AG09309 (cell line): ENCODE data around the gene KIRREL2.
"Not testable (repeated sequence)": the region's sequence is repeated elsewhere in the genome, so short reads cannot be mapped to it uniquely, and the experiment has no call there.

Experiments used
- DNase-seq: peaks from one replicate; pipeline ENCODE4 v3.0.0-alpha.2; 2010; ENCODE audit warnings: low read depth
- H3K4me3 ChIP-seq: 2 replicates; pipeline ENCODE4 v1.5.1; 2011; ENCODE audit warnings: mild to moderate bottlenecking, low read depth, low read length, moderate library complexity; ENCODE audit not compliant: control insufficient read depth
- TF ChIP-seq, protein P1 (sequence below): IDR thresholded peaks from 2 replicates; pipeline ENCODE4 v1.5.1; 2011; ENCODE audit warnings: mild to moderate bottlenecking, low read depth, low read length, inconsistent platforms; ENCODE audit not compliant: insufficient read depth, control insufficient read depth; ENCODE audit errors: missing control alignments

Gene KIRREL2

DNA sequence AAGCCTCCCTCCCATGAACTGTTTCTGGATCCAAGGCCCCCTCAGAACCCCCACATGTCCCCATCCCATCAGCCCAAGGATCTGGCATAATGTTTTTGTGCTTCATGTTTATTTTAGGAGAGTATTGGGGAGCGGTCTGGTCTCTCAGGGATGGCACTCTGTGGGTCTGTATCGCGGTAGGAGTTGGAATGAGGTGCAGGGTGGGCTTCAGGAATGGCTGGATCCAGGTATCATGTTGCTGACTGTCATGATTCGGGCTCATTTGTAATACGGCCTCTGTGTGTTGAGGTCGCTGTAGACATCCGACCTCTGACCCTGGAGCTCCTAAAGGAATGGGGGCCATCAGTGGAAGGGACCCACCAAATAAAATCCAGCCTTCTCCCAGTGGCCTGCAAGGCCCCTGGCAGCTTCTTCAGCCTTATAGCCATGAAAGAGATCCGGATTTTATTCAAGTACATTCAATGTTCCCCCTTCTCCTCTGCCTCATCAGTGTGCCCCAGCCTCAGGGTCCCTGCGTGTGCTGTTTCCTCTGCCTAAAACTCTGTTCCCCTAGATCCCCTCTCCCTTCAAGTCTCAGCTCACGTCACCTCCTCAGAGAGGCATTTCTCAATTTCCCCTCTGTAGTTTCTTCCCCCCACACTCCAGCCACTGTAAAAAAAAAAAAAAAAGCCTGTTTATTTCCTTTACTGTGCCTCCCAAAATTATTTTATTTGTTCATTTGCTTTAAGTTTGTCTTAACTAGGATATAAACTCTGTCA lies 47.8 kb downstream of the KIRREL2 start:
- H3K4me3 ChIP-seq = no peak overlapping the region
- TF ChIP-seq, protein P1, sequence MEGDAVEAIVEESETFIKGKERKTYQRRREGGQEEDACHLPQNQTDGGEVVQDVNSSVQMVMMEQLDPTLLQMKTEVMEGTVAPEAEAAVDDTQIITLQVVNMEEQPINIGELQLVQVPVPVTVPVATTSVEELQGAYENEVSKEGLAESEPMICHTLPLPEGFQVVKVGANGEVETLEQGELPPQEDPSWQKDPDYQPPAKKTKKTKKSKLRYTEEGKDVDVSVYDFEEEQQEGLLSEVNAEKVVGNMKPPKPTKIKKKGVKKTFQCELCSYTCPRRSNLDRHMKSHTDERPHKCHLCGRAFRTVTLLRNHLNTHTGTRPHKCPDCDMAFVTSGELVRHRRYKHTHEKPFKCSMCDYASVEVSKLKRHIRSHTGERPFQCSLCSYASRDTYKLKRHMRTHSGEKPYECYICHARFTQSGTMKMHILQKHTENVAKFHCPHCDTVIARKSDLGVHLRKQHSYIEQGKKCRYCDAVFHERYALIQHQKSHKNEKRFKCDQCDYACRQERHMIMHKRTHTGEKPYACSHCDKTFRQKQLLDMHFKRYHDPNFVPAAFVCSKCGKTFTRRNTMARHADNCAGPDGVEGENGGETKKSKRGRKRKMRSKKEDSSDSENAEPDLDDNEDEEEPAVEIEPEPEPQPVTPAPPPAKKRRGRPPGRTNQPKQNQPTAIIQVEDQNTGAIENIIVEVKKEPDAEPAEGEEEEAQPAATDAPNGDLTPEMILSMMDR = no peak
- no peak for DNase-seq

DNA sequence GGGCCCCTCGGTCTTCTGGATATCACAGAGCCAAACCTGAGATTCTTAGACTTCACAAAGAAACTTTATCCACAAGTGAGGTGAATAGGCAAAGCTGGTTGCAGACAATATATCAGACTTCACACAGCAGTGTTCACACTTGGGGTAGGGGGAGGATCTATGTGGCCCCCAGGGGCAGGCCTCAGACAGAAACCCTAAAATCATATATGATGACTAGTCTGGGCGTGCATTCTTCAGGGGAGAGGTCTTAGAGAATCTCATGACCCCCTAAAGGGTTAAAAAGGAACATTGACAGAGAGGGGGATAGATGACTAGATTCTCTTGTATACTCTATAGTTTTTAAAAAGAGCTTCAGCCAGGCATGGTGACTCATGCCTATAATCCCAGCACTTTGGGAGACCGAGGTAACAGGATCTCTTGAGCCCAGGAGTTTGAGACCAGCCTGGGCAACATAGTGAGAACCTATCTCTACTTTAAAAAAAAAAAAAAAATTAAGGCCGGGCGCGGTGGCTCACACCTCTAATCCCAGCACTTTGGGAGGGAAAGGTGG lies 48.5 kb downstream of the KIRREL2 start:
- no peak for DNase-seq
- TF ChIP-seq, protein P1 = no peak
- no peak overlapping the region for H3K4me3 ChIP-seq

DNA sequence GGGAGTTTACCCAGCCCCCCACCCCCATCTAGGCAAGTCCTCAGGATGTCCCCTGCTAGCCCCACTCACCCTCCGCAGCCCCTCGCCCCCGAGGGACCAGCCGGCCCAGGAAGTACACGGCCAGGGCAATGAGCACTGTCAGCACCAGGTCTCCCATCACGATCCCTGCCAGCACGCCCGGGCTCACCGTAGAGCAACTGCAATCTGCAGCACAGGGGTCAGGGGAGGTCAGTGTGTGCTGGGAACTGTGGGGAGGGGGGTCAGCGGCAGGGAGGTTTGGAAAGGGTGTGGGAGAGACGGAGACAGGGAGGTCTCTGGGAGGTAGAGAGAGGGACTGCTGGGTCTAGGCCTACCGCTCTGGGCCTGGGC lies 50.6 kb downstream of the KIRREL2 start:
- no peak for DNase-seq
- H3K4me3 ChIP-seq = no peak overlapping the region
- TF ChIP-seq, protein P1 = no peak

DNA sequence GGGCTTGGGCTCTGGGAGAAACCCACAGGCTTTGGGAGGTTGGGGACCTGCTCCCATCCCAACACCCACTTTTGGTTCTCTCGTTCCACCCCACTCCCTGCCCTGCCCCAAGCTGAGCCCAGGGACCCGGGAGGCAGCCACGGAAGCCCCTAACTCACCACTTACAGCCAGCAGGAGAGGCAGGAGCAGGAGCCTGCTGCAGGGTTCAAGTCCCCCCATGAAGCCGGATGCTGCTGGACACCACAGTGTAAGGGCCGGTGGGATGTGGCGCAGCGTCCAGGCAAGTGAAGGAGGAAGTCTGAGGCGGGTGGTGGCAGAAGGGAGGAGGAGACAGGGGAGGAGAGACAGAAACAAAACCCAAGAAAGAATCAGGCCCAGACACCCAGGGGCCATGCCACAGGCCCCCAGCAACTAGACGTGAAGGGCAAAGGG lies 51.3 kb downstream of the KIRREL2 start, which contains the start of gene TYROBP:
Gene TYROBP, minus strand, starts transcription at position 286 of the 432 bp plus-strand sequence. Its CDS starts 67 bp downstream, at position 219.
- TF ChIP-seq, protein P1 = no peak
- DNase-seq = no peak
- H3K4me3 ChIP-seq = no peak within 1 kb of the TSS

DNA sequence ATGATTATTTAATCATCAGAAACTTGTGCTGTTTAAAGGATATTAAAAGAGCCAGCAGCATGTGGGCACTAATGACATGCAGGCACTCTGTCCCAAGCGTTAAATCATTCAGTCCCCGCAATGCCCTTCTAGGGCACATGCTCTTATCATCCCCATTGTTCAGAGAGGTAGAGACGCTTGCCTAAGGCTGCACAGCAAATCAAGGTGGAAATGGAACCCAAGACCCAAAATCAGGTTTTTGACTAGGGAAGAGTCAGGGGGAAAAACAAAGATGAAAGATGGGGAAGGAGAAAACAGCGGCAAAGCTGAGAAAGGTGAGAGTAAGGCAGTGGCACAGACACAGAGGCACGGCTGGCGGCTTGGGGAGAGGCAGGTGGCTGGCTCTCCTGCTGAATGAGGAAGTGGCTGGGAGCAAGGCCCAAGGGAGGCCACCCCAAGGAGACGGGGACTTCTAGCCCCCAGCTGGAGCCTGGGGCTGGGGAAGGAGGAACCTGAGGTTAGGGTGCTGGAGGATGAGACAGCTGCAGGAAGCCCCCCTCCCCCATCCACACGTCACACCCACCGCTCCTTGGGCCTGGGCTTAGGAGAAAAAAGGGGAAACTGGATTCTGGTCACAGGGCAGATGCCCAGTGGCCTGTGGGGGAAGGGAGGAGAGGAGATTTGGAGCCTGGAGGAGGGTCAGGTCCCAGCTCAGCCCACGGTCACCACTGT lies 52.4 kb downstream of the KIRREL2 start:
- no peak for DNase-seq
- TF ChIP-seq, protein P1 = no peak
- no peak overlapping the region for H3K4me3 ChIP-seq

DNA sequence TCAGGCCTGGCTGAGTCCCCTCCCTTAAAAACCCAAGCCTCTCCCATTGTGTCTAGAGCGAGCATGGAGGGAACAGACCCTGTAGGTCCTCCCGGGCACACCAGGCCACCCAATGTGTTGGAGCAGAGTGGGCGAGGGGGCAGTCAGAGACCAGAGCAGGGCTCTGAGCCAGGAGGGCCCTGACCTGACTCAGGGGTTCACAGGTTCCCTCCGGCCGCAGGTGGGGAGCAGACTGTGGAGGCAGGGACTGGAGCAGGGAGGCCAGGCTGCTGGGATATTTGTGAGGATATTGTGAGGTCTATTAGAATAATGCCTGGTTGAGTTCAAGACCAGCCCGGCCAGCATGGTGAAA lies 52.9 kb downstream of the KIRREL2 start:
- TF ChIP-seq, protein P1 = no peak
- no peak overlapping the region for H3K4me3 ChIP-seq
- no peak for DNase-seq

DNA sequence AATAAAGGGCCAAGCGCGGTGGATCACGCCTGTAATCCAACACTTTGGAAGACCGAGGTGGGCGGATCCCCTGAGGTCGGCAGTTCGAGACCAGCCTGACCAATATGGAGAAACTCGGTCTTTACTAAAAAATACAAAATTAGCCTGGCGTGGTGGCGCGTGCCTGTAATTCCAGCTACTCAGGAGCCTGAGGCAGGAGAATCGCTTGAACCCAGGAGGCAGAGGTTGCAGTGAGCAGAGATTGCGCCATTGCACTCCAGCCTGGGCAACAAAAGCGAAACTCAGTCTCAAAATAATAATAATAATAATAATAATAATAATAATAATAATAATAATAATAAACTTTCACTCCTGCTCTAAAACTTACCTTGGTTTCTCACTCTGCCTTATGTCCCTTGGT lies 53.6 kb downstream of the KIRREL2 start:
- not testable (repeated sequence) for DNase-seq, H3K4me3 ChIP-seq
